GM19193 (cell line): ENCODE measurements around the gene COL9A3.

ENCODE experiments used
- POLR2A ChIP-seq: IDR thresholded peaks from 4 replicates; pipeline ENCODE4 v1.6.1; 2011; ENCODE audit not compliant: insufficient read depth, insufficient read length; ENCODE audit errors: extremely low read depth

The COL9A3 gene

GRCh38 chr20:62800314-62801259, 16.3 kb upstream of the COL9A3 start:
- no peak for TF ChIP-seq POLR2A

GRCh38 chr20:62801284-62802010, 15.4 kb upstream of the COL9A3 start:
- TF ChIP-seq POLR2A, result no peak

DNA sequence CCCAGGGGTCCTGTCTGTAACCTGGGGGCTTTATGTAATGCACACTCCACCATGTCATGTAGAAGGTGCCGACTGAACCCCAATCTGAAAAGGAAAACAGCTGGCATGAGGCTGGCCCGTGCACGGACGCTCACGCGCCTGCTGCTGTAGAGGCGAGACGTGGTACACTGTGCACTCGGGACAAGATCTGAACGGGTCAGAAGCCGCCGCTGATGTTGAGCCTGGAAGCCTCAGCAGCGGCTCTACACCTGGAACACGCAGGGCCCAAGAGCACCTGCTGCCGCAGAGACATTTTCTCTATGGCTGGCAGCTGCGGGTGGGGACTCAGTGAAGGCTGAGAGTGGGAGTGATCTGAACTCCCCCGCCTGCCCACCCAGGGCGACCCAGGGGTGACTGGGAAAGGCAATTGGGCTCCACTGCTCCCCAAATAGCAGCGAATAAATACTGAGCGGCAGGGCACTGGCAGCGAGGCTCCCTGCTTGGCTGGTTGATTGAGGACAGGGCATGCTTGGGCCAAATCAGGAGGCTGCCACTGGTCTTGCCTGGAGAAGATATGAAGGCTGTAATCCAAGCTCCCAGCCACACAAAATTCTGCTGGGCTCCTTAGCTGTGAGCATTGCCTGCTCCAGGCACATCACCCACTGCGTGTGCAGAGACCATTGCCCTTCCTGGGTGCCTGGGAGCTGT, 14.7 kb upstream of the COL9A3 start:
- TF ChIP-seq POLR2A, result no peak

DNA sequence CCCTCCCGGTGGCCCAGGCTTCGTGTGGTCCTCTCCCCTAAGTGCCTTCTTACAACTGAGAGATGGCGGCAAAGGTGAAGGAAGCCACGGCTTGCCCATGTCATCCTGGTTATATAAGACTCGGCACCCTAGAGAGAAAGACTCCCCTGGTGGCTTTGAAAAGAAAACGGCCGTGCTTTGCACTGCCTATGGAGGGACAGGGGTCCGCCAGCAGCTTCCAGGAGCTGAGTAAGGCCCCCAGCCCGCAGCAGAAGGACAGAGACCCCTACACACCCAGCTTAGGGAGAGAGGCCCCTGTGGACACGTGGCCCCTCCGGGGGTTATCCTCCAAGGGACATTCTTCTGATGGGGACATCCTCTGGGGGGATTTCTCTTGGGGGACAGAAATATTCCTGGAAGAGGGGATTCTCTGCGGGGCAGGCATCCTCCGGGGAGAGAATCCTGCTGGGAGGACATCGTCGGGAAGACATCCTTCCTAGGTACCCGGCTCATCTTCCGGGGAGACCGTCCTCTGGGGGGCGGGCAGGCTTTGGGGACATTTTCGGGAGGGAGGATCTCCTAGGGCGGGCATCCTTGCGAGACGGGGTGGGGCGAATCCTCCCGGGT, 12.7 kb upstream of the COL9A3 start:
- TF ChIP-seq POLR2A, result no peak

- peak; percentile 78 for TF ChIP-seq POLR2A
Measured at GRCh38 chr20:62804627-62805154, 12.2 kb upstream of the COL9A3 start, which contains the start of gene OGFR. Gene OGFR, plus strand, starts transcription at chr20:62804835. Its CDS starts 25 bp downstream, at chr20:62804860.

GRCh38 chr20:62805155-62805710, 11.6 kb upstream of the COL9A3 start:
- TF ChIP-seq POLR2A, result no peak

DNA sequence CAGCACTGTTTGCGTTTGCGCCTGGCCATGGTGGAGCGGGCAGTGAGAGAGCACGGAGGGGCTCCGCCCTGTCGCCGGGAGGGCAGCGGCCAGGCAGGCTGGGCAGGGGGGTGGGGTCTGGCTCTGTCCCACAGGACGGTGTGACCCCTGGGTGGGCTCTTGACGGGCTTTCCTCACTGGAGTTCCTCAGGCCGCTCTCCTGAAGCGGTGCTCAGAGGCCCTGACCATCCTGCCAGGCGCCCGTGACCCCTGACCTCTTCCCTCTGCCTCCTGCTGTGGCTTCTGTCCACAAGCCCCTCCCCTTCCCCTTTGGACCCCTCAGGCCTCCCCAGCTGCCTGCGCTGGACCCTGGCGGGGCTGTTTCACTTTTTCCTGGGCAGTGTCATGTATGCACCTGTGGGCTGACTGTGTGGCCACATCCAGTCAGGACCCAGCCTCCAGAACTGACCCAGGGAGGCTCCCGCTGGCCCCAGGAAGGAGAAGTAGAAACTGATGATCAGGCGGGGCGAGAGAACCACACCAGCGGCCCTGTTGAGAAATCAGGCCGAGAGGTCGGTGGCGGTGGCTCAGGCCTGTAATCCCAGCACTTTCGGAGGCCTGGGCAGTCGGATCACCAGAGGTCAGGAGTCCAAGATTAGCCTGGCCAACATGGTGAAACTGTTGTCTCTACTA, 11.0 kb upstream of the COL9A3 start:
- TF ChIP-seq POLR2A, result no peak

DNA sequence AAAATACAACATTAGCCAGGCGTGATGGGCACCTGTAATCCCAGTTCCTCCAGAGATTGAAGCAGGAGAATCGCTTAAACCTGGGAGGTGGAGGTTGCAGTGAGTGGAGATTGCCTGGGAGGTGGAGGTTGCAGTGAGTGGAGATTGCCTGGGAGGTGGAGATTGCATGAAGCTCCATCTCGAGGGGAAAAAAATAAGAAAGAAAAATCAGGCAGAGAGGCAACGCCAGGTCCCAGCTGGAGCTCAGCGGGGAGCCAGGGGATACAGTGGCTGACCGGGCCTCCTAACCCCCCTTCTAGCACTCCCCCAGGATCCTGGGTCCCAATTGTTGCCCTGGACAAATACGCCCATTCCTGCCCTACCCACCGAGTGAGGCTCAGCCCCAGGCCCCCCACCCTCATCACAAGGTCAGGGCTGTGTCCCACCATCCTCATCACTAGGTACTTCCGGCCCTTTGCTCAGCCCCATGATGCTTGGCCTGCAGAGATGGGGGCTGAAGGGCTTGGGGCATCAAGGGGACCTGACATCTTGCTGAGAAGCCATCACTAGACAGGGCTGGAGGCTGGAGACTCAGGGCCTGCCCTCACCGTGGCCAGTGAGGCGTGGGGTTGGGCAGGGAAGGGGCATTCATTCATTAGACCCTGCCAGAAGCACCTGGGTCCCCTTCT, 10.3 kb upstream of the COL9A3 start:
- TF ChIP-seq POLR2A, result no peak

GRCh38 chr20:62807444-62808210, 9.2 kb upstream of the COL9A3 start:
- TF ChIP-seq POLR2A, result no peak

GRCh38 chr20:62808211-62808865, 8.5 kb upstream of the COL9A3 start:
- TF ChIP-seq POLR2A, result no peak

DNA sequence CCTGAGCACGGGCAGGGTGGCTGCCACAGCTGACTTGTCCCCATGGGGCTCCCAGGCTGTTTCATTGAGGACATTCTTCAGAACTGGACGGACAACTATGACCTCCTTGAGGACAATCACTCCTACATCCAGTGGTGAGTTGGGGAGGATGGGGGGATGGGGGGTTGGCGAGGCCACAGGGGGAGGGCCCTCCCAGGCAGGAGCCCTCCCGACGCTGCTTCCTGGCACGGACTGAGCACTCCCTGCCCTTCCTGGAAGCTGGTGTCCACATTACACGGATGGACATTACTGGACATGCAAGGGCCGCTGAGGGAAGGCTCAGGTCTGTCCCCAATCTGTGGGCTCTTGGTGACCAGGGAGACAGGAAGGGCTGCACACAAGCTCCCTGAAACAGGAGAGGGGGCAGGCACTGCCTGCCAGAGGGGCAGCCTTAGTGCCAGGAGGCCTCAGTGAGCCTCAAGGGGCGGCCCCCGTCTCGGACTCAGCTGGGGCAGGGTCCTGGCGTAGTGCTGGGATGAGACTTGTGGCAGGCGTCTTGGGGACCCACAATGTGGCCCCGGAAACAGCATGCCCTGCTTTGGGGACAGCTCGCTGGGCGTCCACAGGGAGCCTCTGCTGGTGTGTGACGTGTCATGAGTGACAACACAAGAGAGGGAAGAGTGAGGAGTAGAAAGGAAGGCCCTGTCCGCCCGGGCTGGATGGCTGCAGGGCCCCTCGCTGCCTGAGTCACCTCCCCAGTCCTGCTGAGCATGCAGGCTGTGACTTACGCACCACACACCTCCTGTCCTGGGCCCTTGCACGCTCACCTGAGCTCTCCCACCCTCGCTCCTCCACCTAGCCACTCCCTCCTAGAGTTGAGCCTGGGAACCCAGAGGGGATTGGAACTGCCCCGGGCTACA, 7.1 kb upstream of the COL9A3 start:
- TF ChIP-seq POLR2A, result no peak
